K562 (cell line): ENCODE data around the gene DDAH1. TPM values are rescaled to one million over a fixed set of nuclear protein-coding genes. Genes with fewer than 3 reads are reported as not detected.

ENCODE experiments used
- ATF3 ChIP-seq, 2 experiments: fragments of 450-650 bp in 1 of 2; sonication (generic) in 1 of 2; formaldehyde crosslinking in 1 of 2; IDR thresholded peaks in 1 of 2; conservative IDR thresholded peaks in 1 of 2; 2 replicates each; pipeline versions ENCODE4 v1.6.1 to v1.8.1; 2016 to 2023; ENCODE audit warnings: mild to moderate bottlenecking in 2 of 2, moderate library complexity in 2 of 2, inconsistent platforms in 1 of 2, missing genetic modification reagents in 1 of 2
- BRD4 ChIP-seq: fragments of 200-600 bp; sonication (generic); IDR thresholded peaks from 2 replicates; pipeline ENCODE4 v1.6.1; 2017; ENCODE audit warnings: inconsistent platforms
- E2F8 ChIP-seq: fragments of 450-650 bp; IDR thresholded peaks from 2 replicates; pipeline ENCODE4 v1.7.1; 2018; ENCODE audit warnings: mild to moderate bottlenecking, low read depth; ENCODE audit not compliant: partially characterized antibody
- FOXA1 ChIP-seq: fragments of 450-650 bp; IDR thresholded peaks from 2 replicates; pipeline ENCODE4 v1.6.1; 2016; ENCODE audit warnings: mild to moderate bottlenecking, borderline replicate concordance
- FOXO4 ChIP-seq: fragments of 450-650 bp; formaldehyde crosslinking; IDR thresholded peaks from 2 replicates; pipeline ENCODE4 v1.4.0; 2020; ENCODE audit warnings: mild to moderate bottlenecking, moderate library complexity
- FOXP1 ChIP-seq: sonication (generic); formaldehyde crosslinking; IDR thresholded peaks from 2 replicates; pipeline ENCODE4 v1.8.0; 2022; ENCODE audit warnings: mild to moderate bottlenecking, missing genetic modification reagents
- GTF2E2 ChIP-seq: fragments of 200-800 bp; sonication (Bioruptor generic); IDR thresholded peaks from 2 replicates; pipeline ENCODE4 v1.6.1; 2016; ENCODE audit warnings: missing genetic modification characterization, missing compliant biosample characterization
- HLTF ChIP-seq: fragments of 450-650 bp; IDR thresholded peaks from 2 replicates; pipeline ENCODE4 v1.6.1; 2016
- KAT2B ChIP-seq: IDR thresholded peaks from one replicate; pipeline ENCODE4 v1.6.1; 2012; ENCODE audit warnings: low read depth, mild to moderate bottlenecking, control low read depth, inconsistent platforms, low read length, moderate library complexity
- MEIS2 ChIP-seq: fragments of 450-650 bp; IDR thresholded peaks from 2 replicates; pipeline ENCODE4 v1.6.1; 2014; ENCODE audit warnings: mild to moderate bottlenecking; ENCODE audit not compliant: partially characterized antibody
- MIER1 ChIP-seq: fragments of 450-650 bp; IDR thresholded peaks from 2 replicates; pipeline ENCODE4 v1.6.1; 2016; ENCODE audit warnings: antibody characterized with exemption, mild to moderate bottlenecking, low read depth
- NCOA4 ChIP-seq: fragments of 450-650 bp; IDR thresholded peaks from 2 replicates; pipeline ENCODE4 v1.6.1; 2018; ENCODE audit warnings: mild to moderate bottlenecking; ENCODE audit not compliant: partially characterized antibody
- NCOR1 ChIP-seq: fragments of 450-650 bp; IDR thresholded peaks from 2 replicates; pipeline ENCODE4 v1.6.1; 2016; ENCODE audit warnings: mild to moderate bottlenecking, moderate library complexity
- NFE2 ChIP-seq: IDR thresholded peaks from 2 replicates; pipeline ENCODE4 v1.6.1; 2014; ENCODE audit warnings: antibody characterized with exemption, low read depth
- NUFIP1 ChIP-seq: fragments of 450-650 bp; IDR thresholded peaks from 2 replicates; pipeline ENCODE4 v1.6.1; 2018; ENCODE audit not compliant: partially characterized antibody
- TAF9B ChIP-seq: fragments of 450-650 bp; IDR thresholded peaks from 2 replicates; pipeline ENCODE4 v1.6.1; 2018; ENCODE audit warnings: mild to moderate bottlenecking; ENCODE audit not compliant: partially characterized antibody
- VEZF1 ChIP-seq: fragments of 200-800 bp; sonication (Bioruptor generic); IDR thresholded peaks from 2 replicates; pipeline ENCODE4 v1.6.1; 2017; ENCODE audit warnings: missing genetic modification characterization, missing compliant biosample characterization
- ZC3H11A ChIP-seq: IDR thresholded peaks from 2 replicates; pipeline ENCODE4 v1.6.1; 2012; ENCODE audit warnings: low read depth, low read length, improper control_type of control experiment
- ZFP91 ChIP-seq: sonication (generic); formaldehyde crosslinking; IDR thresholded peaks from 2 replicates; pipeline ENCODE4 v1.8.0; 2022; ENCODE audit warnings: mild to moderate bottlenecking, missing genetic modification reagents
- ZKSCAN3 ChIP-seq: fragments of 250-450 bp; sonication (Bioruptor Pico); IDR thresholded peaks from 2 replicates; pipeline ENCODE4 v1.4.0; 2020
- ZNF140 ChIP-seq: fragments of 250-450 bp; sonication (Bioruptor Pico); IDR thresholded peaks from 2 replicates; pipeline ENCODE4 v1.8.0; 2021; ENCODE audit warnings: moderate library complexity, mild to moderate bottlenecking, inconsistent platforms
- ZNF263 ChIP-seq: sonication (generic); formaldehyde crosslinking; IDR thresholded peaks from 2 replicates; pipeline ENCODE4 v1.8.0; 2022; ENCODE audit warnings: mild to moderate bottlenecking, missing genetic modification reagents, borderline replicate concordance
- polyA plus RNA-seq, 8 experiments: library from polyadenylated mRNA; depleted of rRNA in 4 of 8; stranded (reverse) in 5 of 8; unstranded in 3 of 8; fragments of >200 nt; fragmentation: Nextera tagmentation in 2 of 8; fragmentation: Illumina TruSeq in 1 of 8; extraction: Ambion mirVana in 2 of 8; extraction: Trizol in 1 of 8; gene quantifications; 2 replicates each; pipeline versions ENCODE4 v1.2.1 to v1.2.3, GENCODE V29; 2011 to 2014; ENCODE audit warnings: inconsistent platforms in 1 of 8, missing spikeins in 1 of 8
- total RNA-seq, 7 experiments: library from RNA; depleted of rRNA in 6 of 7; stranded (reverse); fragments of >200 nt in 6 of 7; fragmentation: Illumina TruSeq in 2 of 7; extraction: Trizol in 2 of 7; gene quantifications; 2 replicates each; pipeline versions ENCODE4 v1.2.1 to v1.2.3, GENCODE V29; 2011 to 2021; ENCODE audit warnings: low replicate concordance in 1 of 7

The DDAH1 gene
- total and polyA plus RNA-seq, 9 of the 15 experiments (the other 6 are each of a cell fraction or from before 2014, with no cell fraction given): 0.04 to 0.24 (median 0.10) TPM

GRCh38 chr1:85279458-85280080, 185.4 kb downstream of the DDAH1 start (continued):
- TF ChIP-seq ZNF140 (CRISPR knock-in tag) (no peak), FOXP1 (CRISPR knock-in tag) (no peak), E2F8 (no peak), ZKSCAN3 (CRISPR knock-in tag) (no peak), GTF2E2 (tag) (no peak), BRD4 (no peak), ZC3H11A (no peak), ATF3 (IDR thresholded peaks at IDR 0.05) (no peak), ATF3 (CRISPR knock-in tag; conservative IDR thresholded peaks at IDR 0.05) (no peak), ZNF263 (CRISPR knock-in tag) (no peak), KAT2B (no peak), VEZF1 (CRISPR knock-in tag) (no peak), FOXA1 (no peak), NCOA4 (no peak), TAF9B (no peak), ZFP91 (no peak), NFE2 (no peak), NUFIP1 (no peak), MEIS2 (no peak), NCOR1 (no peak), FOXO4 (no peak), MIER1 (no peak), HLTF (no peak)
